ENCODE measurements around the gene AFG1L.
A peak's percentile ranks its signal among the peaks of the same experiment; 100 is the strongest.
"Not testable (repeated sequence)": the region's sequence is repeated elsewhere in the genome, so short reads cannot be mapped to it uniquely, and the experiment has no call there.

Gene AFG1L

DNA sequence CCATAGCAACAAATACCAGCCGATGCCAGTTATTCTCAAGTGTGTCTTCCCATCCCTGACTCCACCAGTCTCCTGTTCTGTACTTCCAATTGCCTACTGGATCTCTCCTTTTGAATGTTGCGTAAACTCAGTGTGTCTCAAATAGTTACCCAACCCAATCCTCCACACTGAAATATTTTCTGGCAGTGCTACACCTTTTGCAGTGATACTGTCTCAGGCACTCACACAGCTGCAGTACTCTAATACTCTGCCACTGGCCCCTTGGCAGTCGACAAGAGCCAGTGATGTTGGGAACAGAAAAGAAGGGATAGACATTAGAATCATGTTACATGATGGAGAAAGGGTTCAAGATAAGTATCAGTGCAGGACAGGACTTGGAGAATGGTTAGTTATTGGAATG lies 234.0 kb downstream of the AFG1L start:
- DNase-seq = no peak

DNA sequence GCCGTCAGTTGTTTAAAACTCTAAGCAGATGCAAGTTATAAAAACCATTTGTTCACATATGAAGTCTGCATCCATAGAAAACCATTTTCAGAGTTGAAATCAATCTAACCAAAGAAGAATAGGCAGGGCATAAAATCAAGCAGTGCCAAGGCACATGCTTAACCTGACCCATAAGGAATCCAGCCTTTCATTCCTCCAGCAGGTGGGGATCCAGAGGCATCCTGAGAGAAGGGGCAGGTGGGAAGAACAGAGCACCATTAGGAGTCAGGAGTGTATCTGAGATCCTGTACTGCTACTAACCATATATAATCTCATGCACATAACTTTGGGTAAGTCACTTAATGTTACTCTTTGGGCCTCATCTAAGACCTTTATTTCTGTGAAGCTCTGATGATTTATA lies 236.5 kb downstream of the AFG1L start:
- DNase-seq = no peak

DNA sequence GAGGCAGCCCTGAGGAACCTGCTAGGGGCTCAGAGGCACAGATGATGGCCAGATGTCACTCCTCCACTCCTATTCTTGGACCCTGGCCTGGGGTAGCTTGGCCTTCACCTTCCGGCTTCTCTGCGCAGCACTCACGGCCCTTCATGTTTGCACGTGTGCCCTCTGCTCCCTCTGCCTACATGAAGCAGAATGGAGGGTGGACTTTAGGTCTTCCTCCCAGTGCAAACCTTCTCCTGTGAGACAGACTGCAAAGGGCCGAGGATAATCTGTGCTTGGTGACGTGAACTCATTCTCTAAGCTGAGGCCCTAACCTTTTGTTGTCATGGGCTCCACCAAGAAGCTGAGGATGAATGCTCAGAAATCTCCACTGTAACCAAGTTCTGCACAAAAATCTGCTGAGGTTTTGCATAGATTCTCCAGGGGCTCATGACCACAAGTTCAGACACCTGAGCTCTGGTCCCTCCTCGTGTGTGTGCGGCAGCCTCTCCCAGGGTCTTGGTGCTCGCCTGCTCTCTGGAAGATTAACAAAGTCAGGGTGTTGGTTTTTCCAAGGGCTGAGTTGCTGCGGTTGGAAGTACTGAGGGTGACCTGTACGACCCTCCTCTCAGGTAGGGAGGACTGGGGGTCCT lies 240.4 kb downstream of the AFG1L start:
- DNase-seq = no peak

DNA sequence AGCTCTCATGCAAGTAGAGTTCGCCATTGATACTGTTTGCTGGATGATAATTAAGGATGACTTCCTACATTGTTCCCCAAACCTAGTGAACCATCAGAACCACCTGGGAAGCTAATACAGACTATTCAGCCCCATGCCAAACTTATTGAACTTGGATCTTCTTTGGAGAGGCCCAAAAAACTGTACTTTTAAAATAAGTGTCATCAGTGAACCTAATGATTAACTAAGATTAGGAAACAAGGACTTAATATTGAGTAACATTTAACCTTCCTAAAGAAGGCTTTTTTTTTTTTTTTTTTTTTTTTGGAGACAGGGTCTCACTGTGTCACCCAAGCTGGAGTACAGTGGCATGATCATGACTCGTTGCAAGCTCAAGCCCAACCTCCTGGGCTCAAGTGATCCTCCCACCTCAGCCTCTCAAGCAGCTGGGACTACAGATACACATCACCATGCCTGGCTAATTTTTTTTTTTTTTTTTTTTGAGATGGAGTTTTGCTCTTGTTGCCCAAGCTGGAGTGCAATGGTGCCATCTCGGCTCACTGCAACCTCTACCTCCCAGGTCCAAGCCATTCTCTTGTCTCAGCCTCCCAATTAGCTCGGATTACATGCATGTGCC lies 241.2 kb downstream of the AFG1L start:
- not testable (repeated sequence) for DNase-seq

DNA sequence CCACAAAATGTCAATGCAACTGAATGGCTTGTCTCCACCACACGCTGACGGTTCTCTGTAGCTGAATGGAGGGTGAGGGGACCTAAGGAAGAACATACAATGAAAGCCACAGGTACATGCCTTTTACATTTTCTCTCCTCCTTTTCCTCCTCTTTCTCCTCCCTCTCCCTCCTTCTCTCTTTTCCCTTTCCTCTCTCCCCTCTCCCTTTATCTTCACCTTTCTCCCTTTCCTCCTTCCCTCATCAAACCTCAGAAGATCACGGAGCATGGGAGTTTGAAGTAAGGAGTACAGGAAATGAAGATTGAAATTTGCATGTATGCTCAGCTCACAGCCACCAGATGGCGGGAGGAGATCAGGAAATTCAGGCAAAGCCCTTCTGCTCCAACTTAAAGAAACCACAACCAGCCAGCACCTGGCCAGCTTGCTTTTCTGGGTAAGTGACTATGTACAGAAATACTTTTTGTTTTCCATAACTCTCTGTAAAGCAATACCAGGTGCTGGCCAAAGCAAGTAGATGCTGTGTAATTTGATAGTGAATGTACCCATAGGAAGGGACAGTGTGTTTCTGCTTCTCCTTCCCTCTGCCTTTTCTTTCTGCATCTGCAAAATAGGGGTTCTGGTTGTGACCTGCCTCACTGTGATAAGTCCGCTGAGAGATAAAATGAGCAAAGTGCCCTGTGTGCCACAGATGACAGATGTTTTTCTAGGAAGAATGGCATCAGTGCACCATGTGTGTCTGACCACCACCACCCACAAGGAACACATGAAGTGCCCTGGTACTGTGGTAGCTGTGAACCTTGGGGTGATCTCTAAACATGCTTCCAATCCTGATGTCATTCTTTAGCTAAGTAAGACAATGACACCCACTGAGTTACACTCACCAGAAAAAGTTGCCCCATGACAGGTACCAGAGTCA lies 247.2 kb downstream of the AFG1L start:
- peak; percentile 85 for DNase-seq

DNA sequence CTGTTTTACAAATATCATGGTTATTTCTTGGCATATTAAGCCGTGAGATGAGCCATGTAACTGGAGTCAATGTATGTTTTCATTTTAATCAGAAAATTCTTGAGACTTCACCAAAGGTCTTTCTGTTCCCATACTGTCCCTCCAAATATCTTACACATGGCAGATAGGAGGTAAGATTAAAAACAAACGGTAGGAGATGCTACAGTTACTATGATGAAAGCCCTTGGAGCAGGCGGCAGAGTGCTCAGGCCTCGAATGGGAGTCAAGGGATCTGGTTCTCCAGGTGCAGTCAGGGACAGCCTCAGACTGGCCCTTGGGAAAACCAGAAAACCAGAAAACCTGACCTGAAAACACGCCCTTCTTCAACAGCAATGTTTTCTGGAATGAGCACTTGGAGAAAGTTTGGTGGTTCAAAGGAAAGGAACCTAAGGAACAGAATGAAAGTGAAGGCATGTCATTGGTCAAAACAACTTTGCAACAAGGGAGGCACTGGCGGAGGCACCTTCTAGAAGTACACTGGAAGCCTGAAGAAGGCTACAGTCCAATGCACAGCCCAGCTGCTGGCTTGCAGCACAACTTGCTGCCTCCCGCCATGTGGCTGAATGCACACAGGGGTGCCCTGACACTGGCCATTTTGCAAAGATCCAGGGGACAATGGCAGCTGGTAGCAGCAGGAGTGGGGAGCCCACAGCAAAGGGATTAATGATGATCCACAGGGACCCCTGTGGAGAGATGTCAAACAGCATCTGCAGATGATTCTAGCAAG lies 248.5 kb downstream of the AFG1L start:
- no peak for DNase-seq

DNA sequence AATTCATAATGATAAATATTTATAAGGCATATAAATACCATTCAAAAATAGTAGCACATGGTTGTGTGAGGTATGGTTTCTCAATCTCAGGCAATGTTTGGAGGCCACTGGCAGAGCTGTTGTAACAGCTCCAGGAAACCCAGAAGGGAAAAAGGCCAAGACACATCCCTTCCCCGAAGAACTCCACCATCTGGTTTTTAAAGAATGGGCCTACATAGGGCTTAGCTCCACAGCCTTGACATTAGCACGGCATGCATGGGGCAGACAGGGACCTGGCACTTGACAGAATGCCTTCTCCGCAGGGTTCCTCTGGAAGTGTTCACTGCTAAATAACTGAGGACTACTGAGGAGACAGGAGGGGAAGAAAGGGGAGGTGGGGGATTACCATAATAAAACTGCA lies 249.8 kb downstream of the AFG1L start:
- DNase-seq = peak; percentile 38

DNA sequence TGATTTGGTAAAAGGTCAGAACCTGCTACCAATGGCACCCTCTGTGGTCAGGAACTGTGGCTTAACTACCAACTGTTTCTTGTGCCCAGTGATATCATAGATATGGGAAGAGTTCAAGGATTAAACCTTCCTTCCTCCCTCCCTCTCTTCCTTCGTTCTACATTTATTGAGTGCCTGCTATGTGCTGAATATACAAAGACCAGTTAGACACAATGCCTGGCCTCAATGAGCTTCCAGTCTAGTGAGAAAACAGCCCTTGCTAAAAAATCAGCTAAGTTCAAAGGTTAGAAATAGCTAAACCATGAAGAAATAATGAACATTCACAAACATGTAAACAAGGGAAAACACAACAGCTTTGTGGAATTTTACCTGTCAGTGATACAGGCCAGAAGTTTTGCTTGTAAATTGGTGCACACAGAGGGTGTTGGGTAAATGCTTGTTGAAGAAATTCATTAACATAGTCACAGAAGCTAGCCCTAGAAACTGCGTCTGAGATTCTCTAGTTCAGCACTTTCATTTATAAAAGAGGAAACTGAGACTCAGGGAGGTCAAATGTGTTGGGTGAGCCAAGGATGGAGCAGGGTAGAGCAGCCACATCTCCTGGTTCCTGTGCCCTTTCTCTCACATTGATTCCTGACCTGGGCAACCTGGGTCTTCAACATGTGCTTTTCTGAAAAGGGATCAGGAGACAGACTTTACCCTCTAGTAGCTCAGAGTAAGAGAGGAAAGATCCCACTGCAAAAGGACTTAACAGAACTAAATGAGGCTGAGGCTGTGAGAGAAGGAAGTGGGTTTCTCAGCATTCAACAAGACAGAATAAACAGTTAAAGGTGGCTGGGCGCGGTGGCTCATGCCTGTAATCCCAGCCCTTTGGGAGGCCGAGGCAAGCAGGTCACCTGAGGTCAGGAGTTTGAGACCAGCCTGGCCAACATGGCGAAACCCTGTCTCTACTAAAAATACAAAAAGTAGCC lies 251.5 kb downstream of the AFG1L start:
- DNase-seq = no peak

DNA sequence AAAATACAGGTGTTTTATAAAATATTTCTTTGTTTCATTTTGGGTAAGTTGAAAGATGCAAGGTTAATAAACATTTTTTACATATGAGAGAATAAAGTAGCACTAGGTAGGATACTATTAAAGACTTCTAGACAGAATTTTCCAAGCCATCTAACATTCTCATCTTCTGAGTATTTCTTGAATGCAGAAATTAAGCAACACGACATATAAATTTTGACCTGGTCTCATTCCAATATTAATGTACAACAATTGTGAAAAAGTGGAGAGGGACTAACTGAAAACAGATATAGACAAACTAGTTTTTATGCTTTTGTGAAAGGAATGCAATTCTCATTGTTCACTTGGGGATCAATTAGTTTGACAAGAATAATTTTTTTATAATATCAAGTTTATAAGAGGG lies 254.4 kb downstream of the AFG1L start:
- no peak for DNase-seq

DNA sequence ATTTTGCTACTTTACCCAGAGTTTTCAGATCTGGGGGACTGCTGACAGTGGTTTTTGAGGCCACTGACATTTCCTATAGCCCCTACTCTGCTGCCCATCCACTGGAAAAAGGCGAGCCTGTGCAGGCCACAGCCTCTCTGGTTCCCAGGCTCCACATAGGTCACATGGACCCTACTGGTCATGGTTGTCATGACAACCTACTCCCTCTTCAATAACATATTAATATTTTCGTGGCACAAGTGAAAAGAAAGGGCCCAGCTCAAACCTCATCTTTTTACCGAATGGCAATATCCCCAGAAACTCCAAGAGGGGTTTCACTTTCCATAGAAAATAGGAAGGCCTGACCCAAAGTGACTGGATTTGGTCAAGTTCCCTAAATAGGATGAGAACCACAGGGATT lies 254.9 kb downstream of the AFG1L start:
- DNase-seq = no peak

DNA sequence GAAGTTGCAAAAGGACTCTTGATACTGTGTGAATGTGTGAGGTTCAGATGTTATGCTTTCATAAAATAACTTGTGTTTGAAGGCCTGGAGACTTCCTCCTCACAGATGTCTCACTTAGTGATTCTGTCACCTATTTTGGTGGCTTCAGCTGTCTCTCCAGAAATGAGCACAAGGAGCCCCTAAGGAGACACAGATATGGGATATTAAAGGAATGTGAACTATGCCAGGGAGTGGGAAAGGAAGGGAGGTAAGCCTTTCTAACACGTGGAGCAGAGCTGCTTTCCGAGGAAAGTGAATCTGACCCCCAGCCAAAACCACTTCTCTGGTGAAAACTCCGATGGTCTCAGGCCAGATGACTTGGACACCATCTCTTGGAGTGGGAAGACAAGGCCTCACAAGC lies 255.4 kb downstream of the AFG1L start:
- DNase-seq = no peak

DNA sequence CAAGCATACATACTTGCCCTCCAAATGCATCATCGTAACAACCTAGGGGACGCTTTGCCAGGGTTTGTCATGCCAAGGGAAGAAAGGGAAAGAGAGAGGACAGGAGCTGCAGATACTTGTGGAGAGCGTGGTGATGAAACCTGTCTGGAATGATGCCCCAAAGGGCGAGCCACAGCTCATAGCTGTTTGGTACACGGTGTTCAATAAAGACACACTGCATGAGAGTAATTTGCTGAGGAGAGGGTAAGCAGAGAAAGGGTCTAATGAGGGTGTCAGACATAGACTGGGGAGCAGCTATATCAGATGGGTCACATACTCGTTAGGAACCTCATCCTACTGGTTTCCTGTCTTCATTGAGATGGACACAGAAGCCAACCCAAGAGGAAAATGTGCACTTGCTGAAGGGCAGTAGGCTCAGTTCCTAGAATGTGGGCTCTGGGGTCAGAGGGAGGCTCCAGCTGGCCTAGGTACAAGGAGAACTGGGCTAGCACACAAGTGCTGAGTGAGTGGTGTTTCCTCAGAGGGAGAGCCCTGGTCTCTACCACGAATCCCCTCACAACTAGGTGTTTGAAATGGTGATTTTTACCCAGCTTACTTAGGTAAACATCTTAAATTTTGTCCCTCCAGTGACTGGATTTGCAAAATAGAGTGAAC lies 260.7 kb downstream of the AFG1L start:
- no peak for DNase-seq

DNA sequence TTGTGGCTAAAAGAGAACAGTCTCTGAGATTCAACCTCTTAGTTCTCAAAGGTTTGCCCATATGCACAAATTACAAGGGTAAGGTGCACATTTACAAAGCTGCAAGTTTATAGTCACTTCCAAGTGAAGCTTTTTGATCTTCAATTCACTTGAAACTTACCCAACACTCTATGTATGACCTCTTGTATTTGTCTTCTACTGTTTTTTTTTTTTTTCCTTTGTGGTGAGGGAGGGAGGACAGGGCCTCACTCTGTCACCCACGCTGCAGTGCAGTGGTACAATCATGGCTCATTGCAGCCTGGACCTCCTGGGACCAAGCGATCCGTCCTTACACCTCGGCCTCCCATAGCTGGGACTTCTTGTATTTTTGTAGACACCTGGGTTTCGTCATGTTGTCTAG lies 261.4 kb downstream of the AFG1L start:
- no peak for DNase-seq

DNA sequence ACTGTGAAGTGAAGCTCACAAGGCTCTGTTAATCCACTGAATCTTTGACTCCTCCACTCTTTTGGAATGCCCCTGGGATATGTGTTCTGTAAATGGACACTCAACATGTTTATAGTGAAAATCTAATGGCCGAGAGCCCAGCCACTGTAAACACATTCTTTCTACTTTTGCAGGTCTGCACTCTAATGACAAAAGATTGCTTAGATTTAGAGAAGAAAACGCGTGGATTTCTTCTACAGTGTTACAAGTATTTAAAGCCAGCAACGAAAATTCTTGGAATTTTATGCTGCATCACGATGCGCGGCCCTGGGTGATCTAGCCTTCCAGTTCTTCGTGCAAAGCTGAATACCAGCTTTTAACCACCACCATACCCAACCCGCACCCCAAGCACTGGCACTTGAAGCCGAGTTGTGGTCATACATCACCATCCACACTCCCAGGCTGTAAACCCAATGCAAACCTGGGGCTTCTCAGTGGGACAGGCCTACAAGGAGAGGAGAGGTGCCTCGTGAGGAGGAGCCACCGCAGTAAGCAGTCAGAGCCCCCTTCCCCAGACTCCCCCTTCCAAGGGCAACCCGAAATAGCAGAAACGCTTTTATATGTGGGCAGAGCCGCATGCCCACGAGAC lies 262.1 kb downstream of the AFG1L start:
- no peak for DNase-seq

DNA sequence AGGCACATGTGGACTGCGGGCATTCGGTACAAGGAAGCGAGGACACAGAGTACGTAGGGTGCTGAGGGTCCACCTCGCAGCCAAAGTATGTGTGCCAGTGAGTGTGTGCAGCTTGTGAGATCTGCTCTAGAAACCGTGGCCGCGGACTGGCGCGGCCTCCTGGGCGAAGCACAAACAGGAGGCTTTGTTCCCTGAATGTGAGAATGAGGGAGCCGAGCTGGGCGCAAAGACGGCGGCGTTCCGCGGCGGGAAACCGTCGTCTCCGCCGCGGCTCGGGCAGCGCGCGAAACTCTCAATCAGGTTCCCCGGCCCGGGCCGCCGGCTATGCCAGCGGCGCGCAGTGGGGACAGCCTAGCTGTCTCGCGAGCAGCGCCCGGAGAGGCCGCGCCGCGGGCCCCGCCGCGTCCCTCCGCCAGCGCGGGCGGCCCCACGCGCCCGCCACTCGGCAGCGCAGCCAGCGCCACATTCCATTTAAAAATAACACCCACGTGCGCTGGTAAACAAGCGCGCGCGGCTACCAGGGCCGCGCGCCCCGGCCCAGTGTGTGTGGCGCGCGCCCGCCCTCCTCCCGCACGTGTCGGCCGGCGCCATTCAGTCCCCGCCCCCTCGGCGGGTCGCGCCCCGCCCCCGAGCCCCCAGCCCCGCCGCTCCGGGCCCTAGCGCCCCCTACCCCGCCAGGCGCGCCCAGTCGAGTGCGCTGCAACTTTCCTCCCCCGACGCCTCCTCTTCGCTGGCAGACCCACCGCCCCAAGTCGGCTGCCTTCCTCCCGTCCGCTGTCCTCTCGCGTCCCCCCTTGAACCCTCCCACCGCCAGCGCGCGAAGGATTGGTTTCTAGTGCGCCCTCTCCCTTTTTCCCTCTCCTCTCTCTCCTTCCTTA lies 262.9 kb downstream of the AFG1L start:
- DNase-seq = peak; percentile 64

DNA sequence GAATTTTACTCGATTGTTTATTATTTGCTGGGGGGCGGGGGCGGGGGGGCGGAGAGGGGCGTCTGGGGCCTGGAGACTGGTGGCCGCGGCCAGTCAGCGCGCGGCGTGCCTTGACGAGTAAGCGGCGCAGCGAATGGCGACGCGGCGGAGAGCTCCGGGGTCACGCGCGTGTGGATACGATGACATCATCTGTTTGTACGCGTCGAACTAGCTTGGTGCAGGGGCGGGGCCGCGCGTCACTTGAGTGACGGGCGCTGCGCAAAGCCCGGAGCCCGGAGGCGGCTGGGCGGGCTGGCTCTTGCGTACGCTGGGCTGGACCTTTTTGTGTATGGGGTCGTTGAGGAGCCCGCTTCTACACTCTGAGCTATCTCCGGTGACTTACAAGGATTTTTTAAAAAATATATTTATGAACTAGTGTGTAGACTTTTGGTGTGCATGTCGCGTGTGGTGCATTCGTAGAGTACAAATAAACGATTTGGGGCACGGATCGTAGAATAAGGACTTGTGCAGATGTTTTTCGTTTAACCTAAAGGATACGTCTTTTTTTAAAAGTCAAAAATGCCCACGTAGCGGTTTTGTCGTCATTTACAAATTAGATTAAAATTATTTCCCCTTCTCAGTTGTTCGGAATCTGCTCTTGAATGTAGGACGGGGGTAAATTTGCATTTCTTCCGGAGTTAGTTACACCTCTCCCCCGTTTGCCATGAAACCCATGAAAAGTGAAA lies 263.7 kb downstream of the AFG1L start:
- DNase-seq = peak; percentile 99

DNA sequence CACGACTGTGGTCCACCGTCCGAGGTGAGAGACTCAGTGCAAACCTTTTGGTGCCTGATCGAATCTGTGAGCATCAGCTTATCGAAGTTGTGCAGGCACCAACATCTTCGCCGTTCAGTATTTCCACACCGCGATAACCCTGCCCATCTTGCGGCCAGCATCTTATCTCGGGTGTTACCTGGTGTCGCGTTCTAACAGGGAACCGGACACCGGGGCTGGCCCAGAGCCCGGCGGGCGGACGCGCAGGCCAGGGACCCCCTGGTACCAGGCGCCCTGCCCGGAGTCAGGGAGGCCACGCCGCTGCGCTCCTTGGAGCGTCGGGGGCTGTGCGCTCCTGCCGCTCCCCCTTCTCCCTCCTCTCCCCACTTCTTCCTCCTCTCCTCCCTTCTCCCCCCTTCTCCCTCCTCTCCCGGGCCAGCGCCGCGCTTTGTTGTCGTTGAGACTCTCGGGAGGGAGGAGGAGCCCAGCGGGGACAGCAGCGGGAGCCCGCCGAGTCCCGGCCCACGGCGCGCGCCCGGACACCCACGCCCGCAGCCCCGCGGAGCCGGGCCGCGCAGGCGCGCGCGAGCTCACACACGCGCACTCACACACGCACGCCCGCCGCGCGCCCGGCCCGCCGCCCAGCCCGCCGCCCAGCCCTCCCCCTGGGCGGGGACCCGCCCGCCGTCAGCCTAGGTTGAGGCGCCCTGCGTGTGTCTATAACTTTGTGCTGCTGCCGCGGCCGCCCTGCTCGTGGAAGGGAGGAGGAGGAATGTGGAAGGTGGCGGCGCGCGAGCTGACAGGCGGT lies 264.4 kb downstream of the AFG1L start:
- peak; percentile 88 for DNase-seq

DNA sequence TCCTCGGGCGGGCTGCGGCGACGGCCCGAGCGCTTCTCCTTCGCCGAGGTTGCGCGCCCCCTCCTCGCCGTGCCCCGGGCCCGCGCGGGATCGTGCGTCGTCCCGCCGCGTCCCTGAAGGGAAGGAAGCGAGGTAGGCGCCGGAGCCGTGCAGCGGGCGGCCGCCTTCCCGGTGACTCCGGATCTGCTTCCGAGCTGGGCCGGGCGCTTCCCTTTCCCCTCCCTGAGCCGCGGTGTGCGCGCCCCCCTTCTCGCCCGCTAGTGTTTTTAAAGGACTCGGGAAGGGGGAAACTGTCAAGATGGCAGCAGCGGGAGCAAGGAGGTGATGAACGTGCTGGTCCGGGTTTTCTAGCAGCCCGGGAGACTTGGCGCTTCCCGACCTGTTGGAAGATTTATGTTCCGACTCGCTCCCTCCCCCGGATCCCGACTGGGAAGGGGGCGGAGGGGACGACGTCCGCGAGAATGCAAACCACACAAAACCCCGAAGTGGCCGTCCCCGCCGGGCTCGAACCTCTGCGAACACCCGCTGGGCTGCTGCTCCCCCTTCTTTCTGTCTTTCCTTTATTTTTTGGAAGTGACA lies 265.1 kb downstream of the AFG1L start:
- peak; percentile 89 for DNase-seq
